CD4-positive, alpha-beta T cell treated with Interleukin-1 beta for 1 hour (primary cell): ENCODE data around the gene SMIM13.
"Not testable (repeated sequence)": the region's sequence is repeated elsewhere in the genome, so short reads cannot be mapped to it uniquely, and the experiment has no call there.

Experiments
- DNase-seq, 2 donors: peaks; one replicate each; pipeline ENCODE4 v3.0.0-alpha.2; 2020 to 2022

The SMIM13 gene

DNA sequence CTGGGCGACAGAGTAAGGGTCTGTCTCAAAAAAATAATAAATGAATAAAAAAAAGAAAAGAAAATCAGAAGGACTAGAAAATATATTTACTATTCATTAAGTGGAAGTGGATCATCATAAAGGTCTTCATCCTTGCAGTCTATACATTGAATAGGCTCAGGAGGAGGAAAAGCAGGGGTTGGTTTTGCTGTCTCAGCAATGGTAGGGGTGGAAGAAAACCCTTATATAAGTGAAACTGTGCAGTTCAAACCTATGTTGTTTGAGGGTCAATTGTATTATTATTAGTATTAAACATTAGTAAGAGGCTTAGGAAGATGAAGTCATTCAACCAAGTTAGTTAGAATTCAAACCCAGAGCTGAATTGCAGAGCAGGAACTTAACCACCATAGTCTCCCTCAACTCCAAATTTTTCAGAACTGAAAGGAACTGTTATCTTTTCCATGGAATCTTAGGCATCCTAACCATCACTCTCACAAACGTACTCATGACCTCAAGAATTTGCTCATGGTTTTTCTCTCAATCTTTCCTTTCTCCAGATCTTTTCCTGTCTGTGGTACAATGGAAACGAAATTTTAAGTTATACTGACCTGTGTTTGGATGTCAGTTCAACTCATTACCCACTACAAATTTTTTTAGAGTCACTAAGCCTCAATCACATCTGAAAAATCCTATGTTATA, 7.7 kb upstream of the SMIM13 start:
- DNase-seq, result no peak

DNA sequence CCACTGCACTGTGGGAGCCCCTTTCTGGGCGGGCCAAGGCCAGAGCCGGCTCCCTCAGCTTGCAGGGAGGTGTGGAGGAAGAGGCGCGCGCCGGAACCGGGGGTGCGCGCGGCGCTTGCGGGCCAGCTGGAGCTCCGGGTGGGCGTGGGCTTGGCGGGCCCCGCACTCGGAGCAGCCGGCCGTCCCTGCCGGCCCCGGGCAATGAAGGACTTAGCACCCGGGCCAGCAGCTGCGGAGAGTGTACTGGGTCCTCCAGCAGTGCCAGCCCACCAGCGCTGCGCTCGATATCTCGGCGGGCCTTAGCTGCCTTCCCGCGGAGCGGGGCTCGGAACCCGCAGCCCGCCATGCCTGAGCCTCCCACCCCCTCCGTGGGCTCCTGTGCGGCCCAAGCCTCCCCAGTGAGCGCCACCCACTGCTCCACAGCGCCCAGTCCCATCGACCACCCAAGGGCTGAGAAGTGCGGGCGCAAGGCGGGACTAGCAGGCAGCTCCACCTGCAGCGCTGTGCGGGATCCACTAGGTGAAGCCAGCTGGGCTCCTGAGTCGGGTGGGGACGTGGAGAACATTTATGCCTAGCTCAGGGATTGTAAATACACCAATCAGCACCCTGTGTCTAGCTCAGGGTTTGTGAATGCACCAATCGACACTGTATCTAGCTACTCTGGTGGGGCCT, 6.4 kb upstream of the SMIM13 start:
- not testable (repeated sequence) for DNase-seq

DNA sequence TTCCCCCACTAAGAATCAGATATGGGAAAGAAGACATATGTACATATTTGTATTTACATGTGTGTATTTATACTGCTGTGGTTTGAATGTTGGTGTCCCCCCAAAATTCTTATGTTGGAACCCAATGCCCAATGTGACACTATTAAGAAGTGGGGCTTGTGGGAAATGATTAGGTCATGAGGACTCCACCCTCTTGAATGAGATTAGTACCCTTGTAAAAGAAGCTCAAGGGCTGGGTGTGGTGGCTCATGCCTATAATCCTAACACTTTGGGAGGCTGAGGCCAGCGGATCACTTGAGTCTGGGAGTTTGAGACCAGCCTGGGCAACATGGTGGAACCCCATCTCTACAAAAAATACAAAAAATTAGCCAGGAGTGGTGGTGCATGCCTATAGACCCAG, 3.9 kb upstream of the SMIM13 start:
- no peak for DNase-seq

DNA sequence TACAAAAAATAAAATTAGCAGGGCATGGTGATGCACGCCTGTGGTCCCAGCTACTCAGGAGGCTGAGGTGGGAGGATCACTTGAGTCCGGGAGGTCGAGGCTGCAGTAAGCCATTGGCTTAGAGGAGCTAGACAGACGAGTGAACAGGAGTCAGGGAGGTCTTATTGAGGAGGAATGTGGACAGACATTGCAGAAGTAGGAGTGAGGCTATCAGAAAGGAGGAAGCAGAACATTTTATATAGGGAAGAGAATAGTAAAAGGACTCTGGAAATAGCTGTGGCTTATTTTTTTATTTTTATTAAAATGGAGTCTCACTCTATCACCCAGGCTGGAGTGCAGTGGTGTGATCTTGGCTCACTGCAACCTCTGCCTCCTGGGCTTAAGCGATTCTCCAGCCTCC, 2.5 kb upstream of the SMIM13 start:
- DNase-seq, result not testable (repeated sequence)

DNA sequence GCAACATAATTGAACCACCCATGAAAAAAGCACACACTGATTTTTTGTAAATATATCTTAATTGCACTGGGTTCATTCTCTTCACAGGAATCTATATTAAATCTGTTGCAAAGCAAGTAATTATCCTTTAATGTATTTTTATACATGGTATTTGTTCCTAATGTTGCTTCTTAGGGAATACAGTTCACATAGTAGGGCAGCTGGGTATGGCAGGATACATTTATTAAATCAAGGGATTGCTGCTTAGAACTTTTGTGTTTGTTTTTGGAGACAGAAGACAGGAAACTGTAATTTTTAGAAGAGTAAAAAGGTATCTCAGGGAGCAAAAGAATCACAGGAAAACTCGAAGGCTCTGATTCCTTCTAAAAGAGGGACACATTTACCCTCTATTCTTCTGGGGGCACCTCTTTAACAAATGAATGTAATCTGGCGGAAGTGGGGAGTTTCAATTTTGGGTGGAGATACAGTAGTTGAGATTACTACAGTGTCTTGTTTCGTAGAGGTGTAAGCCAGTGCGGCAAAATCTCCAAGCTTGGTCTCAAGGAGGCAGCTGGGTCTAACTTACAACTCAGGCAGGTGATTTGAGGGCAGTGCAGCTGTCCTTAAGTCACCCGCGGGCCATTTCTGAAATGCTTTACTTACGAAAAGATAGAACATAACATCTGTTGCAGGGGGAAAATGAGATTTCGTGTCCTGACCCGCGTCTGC, 812 bp upstream of the SMIM13 start:
- DNase-seq, result peak in 1 of 2 donors; percentile 50

DNA sequence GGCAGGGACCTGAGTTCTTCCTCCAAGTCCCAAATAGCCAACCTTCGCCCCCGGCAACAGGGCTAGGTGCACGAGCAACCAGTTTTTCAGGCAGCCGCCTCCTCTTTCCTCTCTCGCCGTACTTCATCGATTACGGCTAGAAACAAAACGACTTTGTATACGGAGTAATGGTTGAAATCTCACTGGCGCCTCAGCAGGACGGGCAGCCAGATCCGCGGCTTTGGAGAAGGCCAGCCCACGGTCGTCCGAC, 333 bp upstream of the SMIM13 start:
- no peak for DNase-seq

DNA sequence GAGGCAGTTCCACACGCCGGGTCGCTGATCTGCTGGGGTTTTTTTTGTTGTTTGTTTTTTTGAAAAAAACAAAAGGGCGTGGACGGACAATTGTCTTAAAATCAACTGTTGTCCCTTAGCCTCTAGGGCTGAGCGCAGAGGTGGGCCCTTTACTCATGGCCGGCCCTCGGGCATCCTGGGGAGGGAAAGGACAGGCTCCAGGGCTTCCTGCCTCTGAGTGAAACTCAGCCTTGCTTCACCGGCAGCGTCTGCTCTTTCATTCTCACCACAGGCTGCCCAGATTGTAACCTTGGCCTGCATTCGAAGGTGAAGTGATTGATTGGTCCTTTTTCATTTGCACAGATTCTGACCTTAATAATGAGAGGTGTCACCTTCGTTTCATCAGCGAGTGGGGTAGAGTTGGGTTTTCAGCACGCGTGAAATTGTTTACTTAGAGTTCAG, 797 bp downstream of the SMIM13 start:
- DNase-seq, result peak; percentile 20 to 53

DNA sequence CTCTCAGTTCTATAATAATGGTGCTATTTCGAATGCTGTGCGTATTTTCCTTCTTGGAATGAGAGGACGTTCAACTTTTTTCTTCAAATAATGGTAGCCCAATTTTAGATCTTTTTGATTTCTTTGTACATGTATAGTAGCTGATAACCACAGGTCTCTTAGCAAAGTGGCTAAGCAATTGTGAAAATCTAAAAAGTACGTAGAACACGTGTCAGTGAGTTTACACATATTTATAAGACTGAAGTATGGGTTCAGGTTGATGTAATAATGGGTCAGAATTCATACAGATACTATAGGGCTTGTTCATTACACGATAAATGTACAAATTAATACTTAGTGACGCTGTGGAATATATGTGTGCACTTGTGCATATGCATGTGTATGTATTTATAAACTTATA, 1.3 kb downstream of the SMIM13 start:
- DNase-seq, result no peak

DNA sequence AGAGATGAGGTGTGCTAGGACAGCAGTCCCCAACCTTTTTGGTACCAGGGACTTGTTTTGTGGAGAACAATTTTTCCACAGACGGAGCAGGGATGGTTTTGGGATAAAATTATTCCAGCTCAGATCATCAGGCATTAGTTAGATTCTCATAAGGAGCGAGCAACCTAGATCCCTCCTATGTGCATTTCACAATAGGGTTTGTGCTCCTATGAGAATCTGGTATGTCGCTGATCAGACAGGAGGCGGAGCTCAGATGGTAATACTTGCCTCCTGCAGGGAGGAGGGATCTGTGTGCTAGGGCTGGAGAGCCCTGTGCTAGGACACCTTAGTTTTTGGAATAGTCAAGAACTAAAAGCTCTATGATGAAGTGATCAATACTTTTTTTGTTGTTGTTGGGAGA, 2.5 kb downstream of the SMIM13 start:
- DNase-seq, result peak; percentile 9 to 23

DNA sequence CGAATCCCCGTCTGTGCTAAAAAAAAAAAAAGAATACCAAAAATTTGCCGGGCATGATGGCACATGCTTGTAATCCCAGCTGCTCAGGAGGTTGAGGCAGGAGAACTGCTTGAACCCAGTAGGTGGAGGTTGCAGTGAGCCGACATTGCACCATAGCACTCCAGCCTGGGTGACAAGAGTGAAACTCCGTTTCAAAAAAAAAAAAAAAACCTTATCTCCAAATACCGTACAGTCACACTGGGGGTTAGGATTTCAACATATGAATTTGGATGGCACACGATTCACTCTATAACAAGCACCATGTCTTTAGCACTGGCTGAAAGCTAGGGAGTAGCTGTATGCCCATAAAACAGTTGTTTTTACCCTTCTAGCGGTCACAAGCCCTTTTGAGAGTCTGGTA, 3.8 kb downstream of the SMIM13 start:
- DNase-seq, result no peak

DNA sequence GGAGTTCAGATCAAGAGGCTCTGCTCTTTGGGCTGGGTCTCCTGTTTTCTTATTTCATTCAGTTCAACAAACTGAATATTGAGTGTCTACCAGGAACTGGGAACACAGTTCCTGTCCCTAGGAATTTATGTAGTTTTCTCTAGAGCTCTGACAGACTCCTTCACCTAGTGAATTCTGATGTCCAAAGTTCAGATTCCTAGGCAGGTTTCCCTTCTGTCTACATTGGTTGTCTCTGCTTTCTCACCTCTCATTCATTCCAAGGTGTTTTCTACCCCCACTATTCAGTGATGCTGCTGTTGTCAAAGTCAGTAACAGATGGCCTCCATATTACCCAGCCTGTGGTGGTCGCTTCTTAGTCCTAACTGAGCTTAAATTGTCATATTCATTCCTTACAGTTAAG, 4.4 kb downstream of the SMIM13 start:
- DNase-seq, result no peak

DNA sequence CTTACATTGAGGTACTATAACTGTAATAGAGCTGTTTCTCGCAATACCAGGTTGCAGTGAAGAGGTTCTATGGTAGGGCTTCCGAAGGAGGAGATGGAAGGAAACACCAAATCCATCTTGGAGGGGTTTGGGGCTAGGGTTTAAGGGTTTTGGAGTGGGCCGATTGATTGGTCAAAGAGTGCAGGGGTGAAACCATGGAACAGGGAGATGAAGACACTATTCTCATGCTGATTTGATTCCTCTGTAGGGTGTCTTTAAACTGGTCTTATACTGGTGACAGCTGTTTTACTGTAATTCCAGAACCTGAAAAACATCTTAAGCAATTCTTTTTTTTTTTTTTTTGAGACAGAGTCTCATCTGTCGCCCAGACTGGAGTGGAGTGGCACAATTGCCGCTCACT, 7.8 kb downstream of the SMIM13 start:
- DNase-seq, result no peak

DNA sequence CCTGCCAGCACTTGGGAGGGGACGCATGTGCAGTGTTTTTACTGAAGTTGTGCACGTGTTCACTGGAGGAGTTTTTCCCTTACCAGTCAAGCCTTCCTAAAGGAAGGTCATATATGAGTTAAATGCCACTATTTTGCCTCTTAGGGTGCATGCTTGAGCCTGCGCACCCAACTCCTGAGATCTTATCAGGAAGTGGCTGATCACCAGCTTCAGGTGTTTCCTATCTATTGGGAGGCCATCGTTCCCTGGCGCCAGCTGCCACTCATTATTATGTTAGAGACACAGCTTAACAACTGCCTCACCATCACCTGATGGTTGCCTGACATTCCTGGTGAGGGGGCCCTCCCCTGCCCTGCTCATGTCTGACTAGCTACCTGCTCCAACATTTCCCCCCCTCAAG, 9.4 kb downstream of the SMIM13 start:
- DNase-seq, result no peak

DNA sequence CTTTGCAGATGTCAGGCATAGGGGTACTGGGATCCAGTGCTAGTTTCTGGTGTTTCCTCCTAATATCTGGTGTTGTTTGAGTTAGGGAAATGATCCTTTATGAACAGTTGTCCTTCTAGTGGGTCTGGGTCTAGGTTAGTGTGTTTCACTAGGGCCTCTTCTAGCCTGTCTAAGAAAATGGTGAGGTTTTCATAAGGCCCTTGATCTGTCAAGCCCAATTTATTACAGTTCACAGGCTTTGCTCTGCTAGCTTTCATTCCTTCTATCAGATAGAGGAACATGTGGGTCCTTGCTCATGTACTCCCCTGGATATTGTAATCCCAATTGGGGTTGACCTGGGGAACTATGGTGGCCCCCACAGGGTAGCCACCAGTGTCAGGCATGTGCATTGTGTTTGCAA, 15.1 kb downstream of the SMIM13 start:
- DNase-seq, result no peak

DNA sequence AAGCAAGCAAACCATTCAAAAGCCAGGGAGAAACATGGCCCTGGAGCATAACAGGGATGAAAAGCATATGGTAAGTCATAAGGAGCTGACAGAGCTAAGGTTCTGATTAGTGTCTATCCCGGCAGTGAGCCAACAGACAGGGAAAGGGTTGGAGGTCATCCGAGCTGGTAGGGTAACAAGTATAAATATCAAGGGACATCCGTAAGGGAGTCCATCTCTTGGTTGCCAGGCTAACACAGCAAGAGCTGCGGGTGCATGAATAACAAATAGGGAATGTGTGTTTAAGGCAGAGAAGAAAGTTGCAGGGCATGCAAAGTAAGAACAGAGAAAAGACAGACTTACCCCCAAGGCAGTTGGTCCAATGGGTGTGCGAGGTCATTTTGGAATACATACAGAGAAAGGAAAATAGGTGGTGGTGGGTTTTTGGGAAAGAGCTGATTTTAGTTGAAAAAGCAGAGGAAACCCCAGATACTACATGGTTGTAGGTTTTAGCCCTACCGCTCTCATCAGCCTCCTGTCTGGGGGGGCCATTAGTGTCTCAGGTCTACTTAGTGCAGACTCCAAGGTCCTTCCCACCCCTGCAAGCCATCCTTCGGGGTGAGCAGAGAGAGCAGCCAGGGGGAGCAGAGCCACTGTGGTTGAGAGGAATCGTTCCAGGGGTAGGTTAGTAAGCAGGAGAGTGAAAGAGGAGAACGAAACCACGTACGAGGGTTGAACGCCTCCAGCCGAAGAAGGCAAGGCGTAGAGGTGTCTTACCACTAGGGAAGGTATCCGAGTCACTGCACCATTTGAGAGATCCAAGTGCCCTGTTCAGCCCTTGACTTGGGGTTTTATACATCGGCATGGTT, 17.5 kb downstream of the SMIM13 start, which contains the start of gene ERVFRD-1:
TSS of gene ERVFRD-1 (minus strand) at position 805 of the 848 bp plus-strand sequence. CDS start 6,415 bp downstream, outside the sequence.
- DNase-seq, result no peak

DNA sequence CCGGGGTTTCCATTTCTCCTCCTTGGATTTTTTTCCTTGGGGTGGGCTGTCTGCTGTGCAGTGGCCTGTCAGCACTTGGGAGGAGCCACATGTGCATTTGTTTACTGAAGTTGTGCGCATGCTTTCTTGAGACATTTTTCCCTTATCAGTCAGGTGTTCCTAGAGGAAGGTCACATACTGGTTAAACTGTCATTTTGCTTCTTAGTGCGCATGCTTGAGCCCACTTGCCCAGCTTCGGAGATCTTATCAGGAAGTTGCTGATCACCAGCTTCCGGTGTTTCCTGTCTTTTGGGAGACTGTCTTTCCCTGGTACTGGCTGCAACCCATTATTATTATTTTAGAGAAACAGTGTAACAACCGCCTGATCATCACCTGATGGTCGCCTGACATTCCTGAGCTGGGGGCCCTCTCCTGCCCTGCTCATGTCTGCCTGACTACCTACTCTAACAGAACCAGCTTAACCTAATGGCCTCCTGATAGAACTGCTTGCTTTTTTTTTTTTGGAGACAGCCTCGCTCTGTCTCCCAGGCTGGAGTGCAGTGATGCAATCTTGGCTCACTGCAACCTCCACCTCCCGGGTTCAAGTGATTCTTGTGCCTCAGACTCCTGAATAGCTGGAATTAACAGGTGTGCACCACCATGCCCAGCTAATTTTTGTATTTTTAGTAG, 18.3 kb downstream of the SMIM13 start:
- DNase-seq, result peak in 1 of 2 donors; percentile 7

DNA sequence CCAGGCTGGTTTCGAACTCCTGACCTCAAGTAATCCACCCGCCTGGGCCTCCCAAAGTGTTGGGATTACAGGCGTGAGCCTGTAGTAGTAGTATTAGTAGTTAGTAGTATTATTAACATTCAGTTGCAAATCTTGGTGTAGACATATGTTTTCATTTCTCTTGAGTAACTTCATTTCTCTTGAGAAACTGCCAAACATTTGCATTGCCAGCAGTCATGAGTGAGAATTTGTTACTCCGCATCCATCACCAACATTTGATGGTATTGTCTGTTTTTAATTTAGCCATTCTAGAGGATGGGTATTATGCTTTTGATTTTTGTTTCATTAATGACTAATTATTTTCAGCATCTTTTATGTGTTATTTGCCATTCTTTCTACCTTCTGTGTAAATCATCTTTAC, 19.4 kb downstream of the SMIM13 start:
- DNase-seq, result no peak

DNA sequence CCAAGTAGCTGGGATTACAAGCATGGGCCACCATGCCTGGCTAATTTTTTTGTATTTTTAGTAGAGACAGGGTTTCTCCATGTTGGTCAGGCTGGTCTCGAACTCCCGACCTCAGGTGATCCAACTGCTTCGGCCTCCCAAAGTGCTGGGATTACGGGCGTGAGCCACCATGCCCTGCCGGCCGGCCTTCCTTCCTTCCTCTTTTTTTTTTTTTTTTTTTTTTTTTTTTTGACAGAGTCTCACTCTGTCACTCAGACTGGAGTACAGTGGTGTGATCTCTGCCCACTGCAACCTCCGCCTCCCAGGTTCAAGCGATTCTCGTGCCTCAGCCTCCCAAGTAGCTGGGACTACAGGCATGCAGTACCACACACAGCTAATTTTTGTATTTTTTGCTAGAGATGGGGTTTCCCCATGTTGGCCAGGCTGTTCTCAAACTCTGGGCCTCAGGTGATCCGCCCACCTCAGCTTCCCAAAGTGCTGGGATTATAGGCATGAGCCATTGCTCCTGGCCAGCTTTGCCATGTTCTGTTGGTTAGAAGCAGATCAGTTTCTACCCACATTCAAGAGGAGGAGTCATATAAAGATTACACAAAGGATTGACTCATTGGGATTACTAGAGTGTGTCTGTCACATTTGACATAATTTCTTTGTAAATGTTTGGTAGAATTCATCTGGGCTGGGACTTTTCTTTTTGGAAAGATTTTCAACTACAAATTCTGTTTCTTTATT, 22.3 kb downstream of the SMIM13 start:
- not testable (repeated sequence) for DNase-seq

DNA sequence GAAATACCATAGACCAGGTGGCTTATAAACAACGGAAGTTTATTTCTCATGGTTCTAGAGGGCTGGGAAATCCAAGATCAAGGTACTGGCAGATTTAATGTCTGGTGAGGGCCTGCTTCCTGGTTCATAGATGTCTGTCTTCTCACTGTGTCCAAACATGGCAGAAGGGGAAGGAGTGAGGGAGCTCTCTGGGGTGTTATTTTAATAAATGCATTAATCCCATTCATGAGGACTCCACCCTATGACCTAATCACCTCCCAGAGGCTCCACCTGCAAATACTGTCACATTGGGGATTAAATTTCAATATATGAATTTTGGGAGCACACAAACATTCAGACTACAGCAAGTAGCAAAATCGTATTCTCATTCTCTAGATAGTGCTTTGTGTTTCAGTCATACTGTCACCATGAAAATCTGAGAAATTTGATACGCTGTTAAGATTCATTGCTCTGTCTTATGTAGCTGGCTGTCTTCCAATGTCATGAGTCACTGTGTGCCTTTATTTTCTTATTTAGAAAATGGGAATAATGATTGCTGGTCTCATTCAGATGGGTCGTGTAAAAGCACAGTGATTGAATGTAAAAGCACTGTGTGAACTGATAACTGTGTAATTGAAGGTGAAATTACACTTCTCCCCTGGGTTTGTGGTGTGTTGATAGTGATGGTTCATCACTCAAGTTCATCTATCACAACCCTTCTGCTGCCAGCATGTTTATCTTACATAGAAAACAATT, 26.8 kb downstream of the SMIM13 start:
- no peak for DNase-seq

DNA sequence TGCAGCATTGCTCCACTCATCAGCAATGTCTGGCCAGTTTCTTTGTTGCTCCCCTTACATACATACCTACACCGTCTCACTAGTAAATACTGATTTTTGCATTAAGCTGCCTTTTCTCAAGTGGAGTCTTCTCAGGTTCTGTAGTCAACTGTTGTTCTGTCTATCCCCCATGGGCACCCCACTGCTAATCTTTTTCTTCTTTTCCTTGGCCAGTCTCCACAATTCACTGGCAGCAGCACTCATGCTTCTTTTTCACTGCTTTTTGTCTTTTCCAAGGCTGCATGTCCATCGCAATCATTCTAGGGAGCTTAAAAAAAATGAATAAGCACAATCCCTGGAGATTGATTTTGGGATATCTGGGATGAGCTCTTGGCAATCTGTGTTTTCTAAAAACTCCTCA, 28.2 kb downstream of the SMIM13 start:
- no peak for DNase-seq

DNA sequence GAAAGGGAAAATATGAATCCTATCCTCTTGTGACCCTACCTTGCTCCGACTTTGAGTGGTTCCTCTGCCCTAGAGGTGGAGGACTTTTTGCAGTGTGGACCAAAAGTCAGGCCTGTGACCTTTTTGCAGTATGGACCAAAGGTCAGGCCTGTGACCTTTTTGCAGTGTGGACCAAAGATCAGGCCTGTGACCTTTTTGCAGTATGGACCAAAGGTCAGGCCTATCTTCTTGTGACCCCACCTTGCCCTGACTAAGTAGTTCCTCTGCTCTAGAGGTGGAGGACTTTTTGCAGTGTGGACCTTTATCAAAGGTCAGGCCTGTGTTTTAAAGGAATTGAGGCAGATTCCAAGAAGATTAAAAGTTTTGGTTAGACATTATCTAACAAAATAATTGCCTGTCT, 28.7 kb downstream of the SMIM13 start:
- no peak for DNase-seq
